Thyroid gland (tissue), 4 donors: Measurements from ENCODE around the gene LRIT2.

Source experiments
- POLR2A ChIP-seq, 2 donors: fragments of 450-650 bp; IDR thresholded peaks; one replicate each; pipeline ENCODE4 v1.6.1; 2017; ENCODE audit warnings: antibody characterized with exemption in 2 of 2, mild to moderate bottlenecking in 2 of 2, moderate library complexity in 1 of 2
- TF ChIP-seq, protein P1 (sequence below), 6 experiments: fragments of 200-600 bp in 3 of 6; fragments of 450-650 bp in 3 of 6; sonication (generic) in 3 of 6; IDR thresholded peaks; one replicate each; pipeline ENCODE4 v1.5.1; 2016 to 2019; ENCODE audit warnings: antibody characterized with exemption in 6 of 6, mild to moderate bottlenecking in 2 of 6, inconsistent platforms in 1 of 6, moderate library complexity in 1 of 6

DNA sequence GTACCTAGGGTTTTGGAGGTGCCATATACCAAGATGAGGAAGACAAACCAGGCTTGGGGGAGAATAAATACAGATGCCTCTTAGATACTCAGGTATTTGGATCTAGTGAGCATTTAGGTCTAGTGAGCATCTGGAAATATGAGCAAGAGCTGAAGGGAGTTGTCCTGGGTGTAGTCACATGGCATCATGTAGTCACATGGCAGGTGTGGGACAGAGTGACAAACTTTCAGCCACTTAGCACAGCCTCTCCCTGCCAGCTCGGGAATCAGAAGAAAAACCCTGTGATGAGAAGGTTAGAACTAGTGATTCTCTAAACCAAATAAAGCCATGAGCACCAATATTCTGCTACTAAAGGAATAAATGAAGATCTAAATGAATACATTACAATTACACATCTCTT lies 43.8 kb upstream of the LRIT2 start:
- TF ChIP-seq, protein P1, sequence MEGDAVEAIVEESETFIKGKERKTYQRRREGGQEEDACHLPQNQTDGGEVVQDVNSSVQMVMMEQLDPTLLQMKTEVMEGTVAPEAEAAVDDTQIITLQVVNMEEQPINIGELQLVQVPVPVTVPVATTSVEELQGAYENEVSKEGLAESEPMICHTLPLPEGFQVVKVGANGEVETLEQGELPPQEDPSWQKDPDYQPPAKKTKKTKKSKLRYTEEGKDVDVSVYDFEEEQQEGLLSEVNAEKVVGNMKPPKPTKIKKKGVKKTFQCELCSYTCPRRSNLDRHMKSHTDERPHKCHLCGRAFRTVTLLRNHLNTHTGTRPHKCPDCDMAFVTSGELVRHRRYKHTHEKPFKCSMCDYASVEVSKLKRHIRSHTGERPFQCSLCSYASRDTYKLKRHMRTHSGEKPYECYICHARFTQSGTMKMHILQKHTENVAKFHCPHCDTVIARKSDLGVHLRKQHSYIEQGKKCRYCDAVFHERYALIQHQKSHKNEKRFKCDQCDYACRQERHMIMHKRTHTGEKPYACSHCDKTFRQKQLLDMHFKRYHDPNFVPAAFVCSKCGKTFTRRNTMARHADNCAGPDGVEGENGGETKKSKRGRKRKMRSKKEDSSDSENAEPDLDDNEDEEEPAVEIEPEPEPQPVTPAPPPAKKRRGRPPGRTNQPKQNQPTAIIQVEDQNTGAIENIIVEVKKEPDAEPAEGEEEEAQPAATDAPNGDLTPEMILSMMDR (IDR thresholded peaks at IDR 0.05), result no peak
- no peak for TF ChIP-seq POLR2A (IDR thresholded peaks at IDR 0.05)
